ENCODE results near the gene B9D2.
A peak's percentile ranks its signal among the peaks of the same experiment; 100 is the strongest.

Gene B9D2

GRCh38 chr19:41322451-41322850, 41.5 kb downstream of the B9D2 start:
- H3K4me1 ChIP-seq (ENCODE audit: control extremely low read depth in 1 of 4, control insufficient read depth in 4 of 4, insufficient read depth in 4 of 4, low read length in 3 of 4), result peaks cover 15 to 70% (median 68%) of the 10 kb centered on the region in 4 experiments
- H3K9me3 ChIP-seq (ENCODE audit: control extremely low read depth in 1 of 5, control insufficient read depth in 4 of 5, insufficient read depth in 2 of 5, low read depth in 1 of 5, low read length in 4 of 5), result no peaks in the 10 kb centered on the region
- no peak for DNase-seq
- WGBS (ENCODE audit: insufficient coverage), result 93% methylated on average over 11 of the region's 11 CpGs
- H3K36me3 ChIP-seq (ENCODE audit: control insufficient read depth in 4 of 4, insufficient read depth in 4 of 4, low read length in 3 of 4), result peaks cover 0 to 58% (median 31%) of the 10 kb centered on the region in 4 experiments
- H3K4me3 ChIP-seq (ENCODE audit: control insufficient read depth in 1 of 7, extremely low read depth in 1 of 7, insufficient read depth in 4 of 7, low read depth in 2 of 7, low read length in 6 of 7), result peak overlapping the region in 4 of 7 experiments; percentile 28 to 58 (median 34)
- ChIA-PET POLR2A (interaction anchor here (0.7 to 11.8 kb wide), 6 partner anchors 9 to 117 kb away, joined by 3 to 165 read pairs (median 4); partner anchors contain the start of genes CCDC97, DMAC2 and TGFB1), CTCF (interaction anchor here (0.8 to 4.9 kb wide), 16 partner anchors 9 to 234 kb away, joined by 3 to 69 read pairs (median 4); partner anchors contain the start of genes B3GNT8 and TGFB1)
- peak overlapping the region in 1 of 2 experiments; percentile 88 for H3K27ac ChIP-seq (ENCODE audit: insufficient read depth in 1 of 2, low read depth in 1 of 2, low read length in 2 of 2, poor library complexity in 1 of 2, severe bottlenecking in 2 of 2)
- no peaks in the 10 kb centered on the region for H3K27me3 ChIP-seq (replicated peaks in 2 of 5; ENCODE audit: control insufficient read depth in 4 of 5, insufficient read depth in 5 of 5, low read length in 4 of 5)

GRCh38 chr19:41321600-41322270, 42.2 kb downstream of the B9D2 start:
- H3K27me3 ChIP-seq (replicated peaks in 2 of 5; ENCODE audit: control insufficient read depth in 4 of 5, insufficient read depth in 5 of 5, low read length in 4 of 5), result no peaks in the 10 kb centered on the region
- DNase-seq, result peak in 1 of 3 donors; percentile 43
- CTCF ChIA-PET, result interaction anchor here (0.7 to 4.9 kb wide), 19 partner anchors 9 to 275 kb away, joined by 3 to 69 read pairs (median 4); partner anchors contain the start of genes B3GNT8 and TGFB1
- H3K36me3 ChIP-seq (ENCODE audit: control insufficient read depth in 4 of 4, insufficient read depth in 4 of 4, low read length in 3 of 4), result peaks cover 4 to 65% (median 38%) of the 10 kb centered on the region in 4 experiments
- POLR2A ChIA-PET, result interaction anchor here (0.7 to 11.8 kb wide), 5 partner anchors 10 to 118 kb away, joined by 3 to 165 read pairs (median 3); partner anchors contain the start of genes CCDC97, DMAC2 and TGFB1
- 59% methylated on average over 9 of the region's 10 CpGs for WGBS (ENCODE audit: insufficient coverage)
- H3K27ac ChIP-seq (ENCODE audit: insufficient read depth in 1 of 2, low read depth in 1 of 2, low read length in 2 of 2, poor library complexity in 1 of 2, severe bottlenecking in 2 of 2), result peak overlapping the region in 1 of 2 experiments; percentile 88
- H3K9me3 ChIP-seq (ENCODE audit: control extremely low read depth in 1 of 5, control insufficient read depth in 4 of 5, insufficient read depth in 2 of 5, low read depth in 1 of 5, low read length in 4 of 5), result no peaks in the 10 kb centered on the region
- H3K4me1 ChIP-seq (ENCODE audit: control extremely low read depth in 1 of 4, control insufficient read depth in 4 of 4, insufficient read depth in 4 of 4, low read length in 3 of 4), result peaks cover 9 to 63% (median 61%) of the 10 kb centered on the region in 4 experiments
- H3K4me3 ChIP-seq (ENCODE audit: control insufficient read depth in 1 of 7, extremely low read depth in 1 of 7, insufficient read depth in 4 of 7, low read depth in 2 of 7, low read length in 6 of 7), result peak overlapping the region in 2 of 7 experiments; percentile 20 to 28

- H3K9me3 ChIP-seq (ENCODE audit: control extremely low read depth in 1 of 5, control insufficient read depth in 4 of 5, insufficient read depth in 2 of 5, low read depth in 1 of 5, low read length in 4 of 5), result no peaks in the 10 kb centered on the region
- no peak for DNase-seq
- no peaks in the 10 kb centered on the region for H3K27me3 ChIP-seq (replicated peaks in 2 of 5; ENCODE audit: control insufficient read depth in 4 of 5, insufficient read depth in 5 of 5, low read length in 4 of 5)
- ChIA-PET CTCF (interaction anchor here (0.7 to 4.9 kb wide), 14 partner anchors 8 to 117 kb away, joined by 3 to 69 read pairs (median 4); partner anchors contain the start of gene TGFB1), POLR2A (interaction anchor here (1.3 to 11.8 kb wide), 2 partner anchors 33 to 108 kb away, joined by 3 to 165 read pairs; partner anchors contain the start of gene TGFB1)
- H3K27ac ChIP-seq (ENCODE audit: insufficient read depth in 1 of 2, low read depth in 1 of 2, low read length in 2 of 2, poor library complexity in 1 of 2, severe bottlenecking in 2 of 2), result no peak overlapping the region
- peak overlapping the region in 2 of 7 experiments; percentile 20 to 28 for H3K4me3 ChIP-seq (ENCODE audit: control insufficient read depth in 1 of 7, extremely low read depth in 1 of 7, insufficient read depth in 4 of 7, low read depth in 2 of 7, low read length in 6 of 7)
- 58% methylated on average over 7 of the region's 7 CpGs for WGBS (ENCODE audit: insufficient coverage)
- H3K4me1 ChIP-seq (ENCODE audit: control extremely low read depth in 1 of 4, control insufficient read depth in 4 of 4, insufficient read depth in 4 of 4, low read length in 3 of 4), result peaks cover 5 to 58% (median 56%) of the 10 kb centered on the region in 4 experiments
- H3K36me3 ChIP-seq (ENCODE audit: control insufficient read depth in 4 of 4, insufficient read depth in 4 of 4, low read length in 3 of 4), result peaks cover 7 to 68% (median 42%) of the 10 kb centered on the region in 4 experiments
Measured at GRCh38 chr19:41321204-41321599, 42.7 kb downstream of the B9D2 start.

GRCh38 chr19:41320568-41320967, 43.4 kb downstream of the B9D2 start:
- 100% methylated on average over 4 of the region's 4 CpGs for WGBS (ENCODE audit: insufficient coverage)
- POLR2A ChIA-PET, result interaction anchor here (0.6 to 11.8 kb wide), 5 partner anchors 9 to 239 kb away, joined by 3 to 165 read pairs (median 3); partner anchors contain the start of gene TGFB1
- DNase-seq, result no peak
- no peaks in the 10 kb centered on the region for H3K9me3 ChIP-seq (ENCODE audit: control extremely low read depth in 1 of 5, control insufficient read depth in 4 of 5, insufficient read depth in 2 of 5, low read depth in 1 of 5, low read length in 4 of 5)
- H3K36me3 ChIP-seq (ENCODE audit: control insufficient read depth in 4 of 4, insufficient read depth in 4 of 4, low read length in 3 of 4), result peaks cover 7 to 73% (median 46%) of the 10 kb centered on the region in 4 experiments
- H3K27ac ChIP-seq (ENCODE audit: insufficient read depth in 1 of 2, low read depth in 1 of 2, low read length in 2 of 2, poor library complexity in 1 of 2, severe bottlenecking in 2 of 2), result no peak overlapping the region
- H3K4me1 ChIP-seq (ENCODE audit: control extremely low read depth in 1 of 4, control insufficient read depth in 4 of 4, insufficient read depth in 4 of 4, low read length in 3 of 4), result peaks cover 4 to 52% (median 50%) of the 10 kb centered on the region in 4 experiments
- no peak overlapping the region for H3K4me3 ChIP-seq (ENCODE audit: control insufficient read depth in 1 of 7, extremely low read depth in 1 of 7, insufficient read depth in 4 of 7, low read depth in 2 of 7, low read length in 6 of 7)
- CTCF ChIA-PET, result interaction anchor here (0.7 to 1.9 kb wide), 5 partner anchors 9 to 111 kb away, joined by 3 to 6 read pairs (median 6); no protein-coding TSS in a partner anchor
- no peaks in the 10 kb centered on the region for H3K27me3 ChIP-seq (replicated peaks in 2 of 5; ENCODE audit: control insufficient read depth in 4 of 5, insufficient read depth in 5 of 5, low read length in 4 of 5)

GRCh38 chr19:41320185-41320518, 43.8 kb downstream of the B9D2 start:
- Histone ChIP-seq H3K4me1 (ENCODE audit: control extremely low read depth in 1 of 4, control insufficient read depth in 4 of 4, insufficient read depth in 4 of 4, low read length in 3 of 4) (peaks cover 4 to 47% (median 45%) of the 10 kb centered on the region in 4 experiments), H3K9me3 (ENCODE audit: control extremely low read depth in 1 of 5, control insufficient read depth in 4 of 5, insufficient read depth in 2 of 5, low read depth in 1 of 5, low read length in 4 of 5) (no peaks in the 10 kb centered on the region), H3K27ac (ENCODE audit: insufficient read depth in 1 of 2, low read depth in 1 of 2, low read length in 2 of 2, poor library complexity in 1 of 2, severe bottlenecking in 2 of 2) (no peak overlapping the region), H3K4me3 (ENCODE audit: control insufficient read depth in 1 of 7, extremely low read depth in 1 of 7, insufficient read depth in 4 of 7, low read depth in 2 of 7, low read length in 6 of 7) (no peak overlapping the region), H3K27me3 (replicated peaks in 2 of 5; ENCODE audit: control insufficient read depth in 4 of 5, insufficient read depth in 5 of 5, low read length in 4 of 5) (no peaks in the 10 kb centered on the region), H3K36me3 (ENCODE audit: control insufficient read depth in 4 of 4, insufficient read depth in 4 of 4, low read length in 3 of 4) (peaks cover 7 to 73% (median 47%) of the 10 kb centered on the region in 4 experiments)
- CTCF ChIA-PET, result interaction anchor here (1.0 to 1.3 kb wide), 2 partner anchors 9 to 35 kb away, joined by 6 read pairs; no protein-coding TSS in a partner anchor
- 100% methylated on average over 7 of the region's 11 CpGs for WGBS (ENCODE audit: insufficient coverage)
- POLR2A ChIA-PET, result interaction anchor here (0.6 to 11.8 kb wide), 4 partner anchors 9 to 239 kb away, joined by 3 to 165 read pairs (median 3); partner anchors contain the start of gene TGFB1
- DNase-seq, result no peak

GRCh38 chr19:41319500-41320184, 44.3 kb downstream of the B9D2 start:
- ChIA-PET CTCF (interaction anchor here (1.3 kb wide), 1 partner anchor 9 kb away, joined by 6 read pairs; no protein-coding TSS in a partner anchor), POLR2A (interaction anchor here (1.0 to 11.8 kb wide), 2 partner anchors 8 to 34 kb away, joined by 3 to 165 read pairs; partner anchors contain the start of gene TGFB1)
- Histone ChIP-seq H3K27me3 (replicated peaks in 2 of 5; ENCODE audit: control insufficient read depth in 4 of 5, insufficient read depth in 5 of 5, low read length in 4 of 5) (no peaks in the 10 kb centered on the region), H3K36me3 (ENCODE audit: control insufficient read depth in 4 of 4, insufficient read depth in 4 of 4, low read length in 3 of 4) (peaks cover 7 to 70% (median 49%) of the 10 kb centered on the region in 4 experiments), H3K4me3 (ENCODE audit: control insufficient read depth in 1 of 7, extremely low read depth in 1 of 7, insufficient read depth in 4 of 7, low read depth in 2 of 7, low read length in 6 of 7) (no peak overlapping the region), H3K4me1 (ENCODE audit: control extremely low read depth in 1 of 4, control insufficient read depth in 4 of 4, insufficient read depth in 4 of 4, low read length in 3 of 4) (peaks cover 3 to 42% (median 40%) of the 10 kb centered on the region in 4 experiments), H3K27ac (ENCODE audit: insufficient read depth in 1 of 2, low read depth in 1 of 2, low read length in 2 of 2, poor library complexity in 1 of 2, severe bottlenecking in 2 of 2) (no peak overlapping the region), H3K9me3 (ENCODE audit: control extremely low read depth in 1 of 5, control insufficient read depth in 4 of 5, insufficient read depth in 2 of 5, low read depth in 1 of 5, low read length in 4 of 5) (no peaks in the 10 kb centered on the region)
- DNase-seq, result no peak
- 98% methylated on average over 16 of the region's 20 CpGs for WGBS (ENCODE audit: insufficient coverage)

All from common myeloid progenitor, CD34-positive (primary cell).